ENCODE measurements around the gene ZC3H8. TPM values are rescaled to one million over a fixed set of nuclear protein-coding genes. Genes with fewer than 3 reads are reported as not detected.

Gene ZC3H8
- total RNA-seq (2022; extraction: Qiagen RNA extraction; ENCODE audit: low read depth): 13.1 to 16.1 TPM (median 14.3 TPM) in 5 replicates

DNA sequence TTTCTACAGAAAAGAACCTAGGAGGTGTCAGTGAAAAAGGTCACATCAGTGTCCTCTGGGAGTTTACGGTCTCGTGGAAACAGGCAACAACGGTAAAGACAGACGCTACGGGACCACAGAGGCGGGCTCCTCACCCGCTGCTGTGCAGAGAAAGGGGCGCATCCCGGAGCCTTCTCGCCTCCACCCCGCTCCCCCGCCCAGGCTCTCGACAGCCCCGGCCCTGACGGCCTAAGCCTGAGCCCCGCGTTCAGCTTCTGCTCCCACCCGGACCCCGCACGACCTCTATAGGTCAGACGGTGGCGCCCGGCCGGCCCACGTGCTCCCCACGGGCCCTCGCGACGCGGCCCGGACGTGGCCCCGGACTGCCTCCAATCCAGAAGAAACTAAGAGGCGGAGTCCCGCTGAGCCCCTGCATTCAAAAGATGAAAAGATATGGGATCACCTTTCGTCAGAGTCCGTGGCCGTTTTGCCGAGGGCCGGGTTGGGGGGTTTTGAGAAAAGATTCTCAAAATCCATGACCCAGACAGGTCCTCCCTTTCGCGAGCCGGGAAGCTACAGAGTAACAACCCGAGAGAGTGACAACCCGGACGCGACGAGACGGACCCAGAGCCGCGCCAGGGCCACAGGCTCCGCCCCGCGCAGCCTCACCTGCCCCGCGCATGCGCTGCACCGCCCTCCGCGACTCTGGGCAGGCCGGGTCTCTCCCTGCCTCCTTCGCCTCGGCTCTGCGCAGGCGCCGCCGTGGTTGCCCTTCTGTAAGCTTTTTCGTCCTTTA, at the start of gene ZC3H8:
TSS of gene ZC3H8 (minus strand) at position 577 of the 775 bp plus-strand sequence. CDS start at position 516, 61 bp downstream.

DNA sequence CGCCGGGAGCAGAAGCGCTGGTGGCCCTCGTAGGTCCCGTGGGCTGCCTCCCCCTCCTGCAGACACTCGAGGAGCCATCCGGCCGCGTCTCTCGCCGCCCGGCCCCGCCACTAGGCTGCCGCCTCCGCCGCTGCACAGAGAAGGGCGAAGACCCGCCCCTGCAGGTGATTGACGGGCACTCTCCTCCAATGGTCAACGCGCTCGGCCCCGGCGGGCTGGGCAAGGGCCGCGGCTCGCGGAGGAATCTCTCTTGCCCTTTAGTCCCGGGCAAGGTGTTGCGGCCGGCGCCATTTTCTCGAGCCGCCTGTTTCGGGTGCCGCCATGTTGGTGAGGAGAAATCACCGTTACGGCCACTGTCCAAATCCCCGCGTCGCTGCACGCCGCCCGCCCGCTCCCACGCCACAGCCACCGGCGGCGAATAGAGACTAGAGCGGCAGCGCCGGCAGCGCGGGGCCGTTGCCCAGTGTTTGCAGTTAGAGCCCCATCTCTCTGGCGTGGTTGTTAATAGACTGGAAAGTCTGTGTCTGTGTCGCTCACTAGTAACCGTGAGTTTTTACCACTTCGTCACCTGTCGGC, 20.6 kb upstream of the ZC3H8 start, which contains the start of gene ZC3H6:
TSS of gene ZC3H6 (plus strand) at position 287 of the 576 bp plus-strand sequence. CDS start 398 bp downstream, outside the sequence.

Other genes with a start within 250 kb of the ZC3H8 start
- gene TMEM87B, start 199.8 kb downstream of the ZC3H8 start, total RNA-seq (2022; extraction: Qiagen RNA extraction; ENCODE audit: low read depth): 15.0 to 16.8 TPM (median 15.6 TPM) in 5 replicates
- gene FBLN7, start 116.7 kb downstream of the ZC3H8 start, total RNA-seq (2022; extraction: Qiagen RNA extraction; ENCODE audit: low read depth): 0.37 to 0.70 TPM (median 0.63 TPM) in 5 replicates
- 0.11 to 0.48 TPM (median 0.32 TPM) in 5 replicates for gene ZC3H6, start 20.6 kb upstream of the ZC3H8 start, total RNA-seq (2022; extraction: Qiagen RNA extraction; ENCODE audit: low read depth)
- gene RGPD8, start 178.6 kb upstream of the ZC3H8 start, total RNA-seq (2022; extraction: Qiagen RNA extraction; ENCODE audit: low read depth): 2.2 to 3.3 TPM (median 3.1 TPM) in 5 replicates
- 32.3 to 40.2 TPM (median 39.1 TPM) in 5 replicates for gene TTL, start 227.1 kb upstream of the ZC3H8 start, total RNA-seq (2022; extraction: Qiagen RNA extraction; ENCODE audit: low read depth)

Measured in A549 treated with GW870086 at 1 μM for 4 hours (cell line).